Neural cell (in vitro differentiated cells): Measurements from ENCODE around the gene RNF128. TPM values are rescaled to one million over a fixed set of nuclear protein-coding genes. Genes with fewer than 3 reads are reported as not detected.
A peak's percentile ranks its signal among the peaks of the same experiment; 100 is the strongest.

Experiments used
- H2AFZ ChIP-seq: fragments of 200-600, 300-800 bp; sonication (generic), shearing (Covaris generic); 2 replicates; pipeline ENCODE4 v1.6.0; 2014; ENCODE audit warnings: low read depth, mild to moderate bottlenecking, antibody characterized with exemption, low read length, moderate library complexity
- H3F3A ChIP-seq: fragments of 200-600 bp; shearing (Covaris generic); 2 replicates; pipeline ENCODE4 v1.6.1; 2016; ENCODE audit warnings: mild to moderate bottlenecking, moderate library complexity, mixed read lengths, antibody characterized with exemption, low read length; ENCODE audit not compliant: insufficient read depth, poor library complexity, severe bottlenecking
- H3K27ac ChIP-seq: fragments of 200-600, 300-800 bp; sonication (generic), shearing (Covaris generic); 2 replicates; pipeline ENCODE4 v1.5.1; 2014; ENCODE audit warnings: mild to moderate bottlenecking, low read length, moderate library complexity
- H3K27me3 ChIP-seq: fragments of 300-800, 200-600 bp; sonication (generic), shearing (Covaris generic); 2 replicates; pipeline ENCODE4 v1.6.0; 2014; ENCODE audit warnings: mild to moderate bottlenecking, low read depth, low read length, moderate library complexity; ENCODE audit not compliant: insufficient read depth
- H3K36me3 ChIP-seq: fragments of 300-800, 200-600 bp; sonication (generic), shearing (Covaris generic); 2 replicates; pipeline ENCODE4 v1.5.1; 2014; ENCODE audit warnings: mild to moderate bottlenecking, antibody characterized with exemption, low read length, moderate library complexity; ENCODE audit not compliant: insufficient read depth
- H3K4me2 ChIP-seq: fragments of 300-800, 200-600 bp; sonication (generic), shearing (Covaris generic); 2 replicates; pipeline ENCODE4 v1.6.0; 2014; ENCODE audit warnings: mild to moderate bottlenecking, low read length
- H3K4me3 ChIP-seq: fragments of 300-800, 200-600 bp; sonication (generic), shearing (Covaris generic); 2 replicates; pipeline ENCODE4 v1.5.1; 2014; ENCODE audit warnings: mild to moderate bottlenecking, low read length, moderate library complexity
- H3K79me2 ChIP-seq: fragments of 200-600 bp; shearing (Covaris generic); replicated peaks from 2 replicates; pipeline ENCODE4 v1.6.0; 2014; ENCODE audit warnings: mild to moderate bottlenecking, low read length, moderate library complexity; ENCODE audit not compliant: insufficient read depth
- H3K9ac ChIP-seq: fragments of 300-800, 200-600 bp; sonication (generic), shearing (Covaris generic); 2 replicates; pipeline ENCODE4 v1.6.1; 2016; ENCODE audit warnings: mild to moderate bottlenecking, low read length, mixed read lengths
- H3K9me2 ChIP-seq: fragments of 200-600 bp; shearing (Covaris generic); 2 replicates; pipeline ENCODE4 v1.6.1; 2016; ENCODE audit warnings: mild to moderate bottlenecking, low read length, mixed read lengths; ENCODE audit not compliant: insufficient read depth
- H3K9me3 ChIP-seq: fragments of 200-600, 300-800 bp; sonication (generic), shearing (Covaris generic); 2 replicates; pipeline ENCODE4 v1.6.1; 2016; ENCODE audit warnings: mild to moderate bottlenecking, mixed run types, low read length, moderate library complexity, mixed read lengths
- H4K20me1 ChIP-seq: fragments of 200-600 bp; shearing (Covaris generic); 2 replicates; pipeline ENCODE4 v1.6.1; 2016; ENCODE audit warnings: mild to moderate bottlenecking, mixed run types; ENCODE audit not compliant: insufficient read depth
- EP300 ChIP-seq: fragments of 450-650 bp; conservative IDR thresholded peaks from 2 replicates; pipeline ENCODE4 v1.6.1; 2014; ENCODE audit warnings: antibody characterized with exemption, mild to moderate bottlenecking, moderate library complexity; ENCODE audit not compliant: poor library complexity, severe bottlenecking
- EZH2 ChIP-seq: fragments of 200-600, 300-800 bp; shearing (Covaris generic), sonication (generic); IDR thresholded peaks from 2 replicates; pipeline ENCODE4 v1.6.1; 2014; ENCODE audit warnings: antibody characterized with exemption, low read length, borderline replicate concordance, mild to moderate bottlenecking; ENCODE audit not compliant: insufficient read depth, poor library complexity, severe bottlenecking
- MXI1 ChIP-seq: fragments of 450-650 bp; conservative IDR thresholded peaks from 2 replicates; pipeline ENCODE4 v1.6.1; 2014; ENCODE audit warnings: antibody characterized with exemption, mild to moderate bottlenecking; ENCODE audit not compliant: poor library complexity, severe bottlenecking
- POLR2AphosphoS5 ChIP-seq: IDR thresholded peaks from 2 replicates; pipeline ENCODE4 v1.6.1; 2012
- RAD21 ChIP-seq: fragments of 450-650 bp; conservative IDR thresholded peaks from 2 replicates; pipeline ENCODE4 v1.6.1; 2014; ENCODE audit warnings: antibody characterized with exemption, mild to moderate bottlenecking, moderate library complexity
- SMC3 ChIP-seq: fragments of 450-650 bp; conservative IDR thresholded peaks from 2 replicates; pipeline ENCODE4 v1.6.1; 2014; ENCODE audit warnings: antibody characterized with exemption, mild to moderate bottlenecking, moderate library complexity; ENCODE audit not compliant: poor library complexity
- TAF1 ChIP-seq: IDR thresholded peaks from 2 replicates; pipeline ENCODE4 v1.6.1; 2012; ENCODE audit warnings: low read depth
- polyA plus RNA-seq: library from polyadenylated mRNA; depleted of rRNA; stranded (reverse); fragments of >200 nt; gene quantifications from 2 replicates; pipeline ENCODE4 v1.2.3, GENCODE V29; 2014
- TF ChIP-seq, protein P1 (sequence below): IDR thresholded peaks from 2 replicates; pipeline ENCODE4 v1.6.1; 2012; ENCODE audit warnings: borderline replicate concordance
- TF ChIP-seq, protein P2 (sequence below): fragments of 450-650 bp; IDR thresholded peaks from 2 replicates; pipeline ENCODE4 v1.5.1; 2014; ENCODE audit warnings: antibody characterized with exemption, mild to moderate bottlenecking, moderate library complexity; ENCODE audit not compliant: poor library complexity, severe bottlenecking

Gene RNF128
- polyA plus RNA-seq, 1 donor from 2014 or later: 0.72 TPM

GRCh38 chrX:106791495-106791894 lies 65.0 kb downstream of the RNF128 start:
- Histone ChIP-seq H3K27ac (no peak overlapping the region), H3K36me3 (no peaks in the 10 kb centered on the region), H3K9ac (no peak overlapping the region), H3F3A (no peaks in the 10 kb centered on the region), H3K4me2 (no peak overlapping the region), H3K79me2 (no peaks in the 10 kb centered on the region), H3K27me3 (no peaks in the 10 kb centered on the region), H3K9me3 (no peaks in the 10 kb centered on the region), H3K4me3 (no peak overlapping the region), H2AFZ (no peak overlapping the region), H4K20me1 (no peaks in the 10 kb centered on the region), H3K9me2 (no peaks in the 10 kb centered on the region)
- no peak for TF ChIP-seq TAF1

- no peak overlapping the region for H3K27ac ChIP-seq
- peaks cover 31% of the 10 kb centered on the region for H3K27me3 ChIP-seq
- H3F3A ChIP-seq: no peaks in the 10 kb centered on the region
- H3K9ac ChIP-seq: no peak overlapping the region
- H3K9me2 ChIP-seq: no peaks in the 10 kb centered on the region
- H2AFZ ChIP-seq: no peak overlapping the region
- no peaks in the 10 kb centered on the region for H3K9me3 ChIP-seq
- no peak overlapping the region for H3K4me2 ChIP-seq
- no peaks in the 10 kb centered on the region for H4K20me1 ChIP-seq
- peak overlapping the region; percentile 67 for H3K4me3 ChIP-seq
- TF ChIP-seq POLR2AphosphoS5: no peak
- TF ChIP-seq, protein P1, sequence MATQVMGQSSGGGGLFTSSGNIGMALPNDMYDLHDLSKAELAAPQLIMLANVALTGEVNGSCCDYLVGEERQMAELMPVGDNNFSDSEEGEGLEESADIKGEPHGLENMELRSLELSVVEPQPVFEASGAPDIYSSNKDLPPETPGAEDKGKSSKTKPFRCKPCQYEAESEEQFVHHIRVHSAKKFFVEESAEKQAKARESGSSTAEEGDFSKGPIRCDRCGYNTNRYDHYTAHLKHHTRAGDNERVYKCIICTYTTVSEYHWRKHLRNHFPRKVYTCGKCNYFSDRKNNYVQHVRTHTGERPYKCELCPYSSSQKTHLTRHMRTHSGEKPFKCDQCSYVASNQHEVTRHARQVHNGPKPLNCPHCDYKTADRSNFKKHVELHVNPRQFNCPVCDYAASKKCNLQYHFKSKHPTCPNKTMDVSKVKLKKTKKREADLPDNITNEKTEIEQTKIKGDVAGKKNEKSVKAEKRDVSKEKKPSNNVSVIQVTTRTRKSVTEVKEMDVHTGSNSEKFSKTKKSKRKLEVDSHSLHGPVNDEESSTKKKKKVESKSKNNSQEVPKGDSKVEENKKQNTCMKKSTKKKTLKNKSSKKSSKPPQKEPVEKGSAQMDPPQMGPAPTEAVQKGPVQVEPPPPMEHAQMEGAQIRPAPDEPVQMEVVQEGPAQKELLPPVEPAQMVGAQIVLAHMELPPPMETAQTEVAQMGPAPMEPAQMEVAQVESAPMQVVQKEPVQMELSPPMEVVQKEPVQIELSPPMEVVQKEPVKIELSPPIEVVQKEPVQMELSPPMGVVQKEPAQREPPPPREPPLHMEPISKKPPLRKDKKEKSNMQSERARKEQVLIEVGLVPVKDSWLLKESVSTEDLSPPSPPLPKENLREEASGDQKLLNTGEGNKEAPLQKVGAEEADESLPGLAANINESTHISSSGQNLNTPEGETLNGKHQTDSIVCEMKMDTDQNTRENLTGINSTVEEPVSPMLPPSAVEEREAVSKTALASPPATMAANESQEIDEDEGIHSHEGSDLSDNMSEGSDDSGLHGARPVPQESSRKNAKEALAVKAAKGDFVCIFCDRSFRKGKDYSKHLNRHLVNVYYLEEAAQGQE: no peak
- no peak for TF ChIP-seq EP300
- no peak for TF ChIP-seq EZH2
- no peak for TF ChIP-seq SMC3
- no peak for TF ChIP-seq TAF1
- TF ChIP-seq, protein P2, sequence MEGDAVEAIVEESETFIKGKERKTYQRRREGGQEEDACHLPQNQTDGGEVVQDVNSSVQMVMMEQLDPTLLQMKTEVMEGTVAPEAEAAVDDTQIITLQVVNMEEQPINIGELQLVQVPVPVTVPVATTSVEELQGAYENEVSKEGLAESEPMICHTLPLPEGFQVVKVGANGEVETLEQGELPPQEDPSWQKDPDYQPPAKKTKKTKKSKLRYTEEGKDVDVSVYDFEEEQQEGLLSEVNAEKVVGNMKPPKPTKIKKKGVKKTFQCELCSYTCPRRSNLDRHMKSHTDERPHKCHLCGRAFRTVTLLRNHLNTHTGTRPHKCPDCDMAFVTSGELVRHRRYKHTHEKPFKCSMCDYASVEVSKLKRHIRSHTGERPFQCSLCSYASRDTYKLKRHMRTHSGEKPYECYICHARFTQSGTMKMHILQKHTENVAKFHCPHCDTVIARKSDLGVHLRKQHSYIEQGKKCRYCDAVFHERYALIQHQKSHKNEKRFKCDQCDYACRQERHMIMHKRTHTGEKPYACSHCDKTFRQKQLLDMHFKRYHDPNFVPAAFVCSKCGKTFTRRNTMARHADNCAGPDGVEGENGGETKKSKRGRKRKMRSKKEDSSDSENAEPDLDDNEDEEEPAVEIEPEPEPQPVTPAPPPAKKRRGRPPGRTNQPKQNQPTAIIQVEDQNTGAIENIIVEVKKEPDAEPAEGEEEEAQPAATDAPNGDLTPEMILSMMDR: no peak
- TF ChIP-seq RAD21: no peak
- TF ChIP-seq MXI1: no peak
- H3K79me2 ChIP-seq: no peaks in the 10 kb centered on the region
- no peaks in the 10 kb centered on the region for H3K36me3 ChIP-seq
Observed at GRCh38 chrX:106802063-106802387, 75.5 kb downstream of the RNF128 start.
